Thoracic aorta (tissue), 2 donors: ENCODE measurements around the gene DCBLD1. TPM values are rescaled to one million over a fixed set of nuclear protein-coding genes. Genes with fewer than 3 reads are reported as not detected.

Source experiments
- ATAC-seq: fragments of 150-250 bp; one replicate; pipeline ENCODE4 v1.8.0; 2017; ENCODE audit warnings: low read depth; ENCODE audit not compliant: insufficient number of reproducible peaks, low FRiP score
- DNase-seq: peaks from one replicate; pipeline ENCODE4 v3.0.0-alpha.2; 2020; ENCODE audit warnings: low spot score
- H3K27ac ChIP-seq, 2 donors: fragments of 200-600 bp; sonication (generic); 1 replicate in 1 of 2; 2 replicates in 1 of 2; pipeline ENCODE4 v1.5.1; 2016; ENCODE audit warnings: mild to moderate bottlenecking in 2 of 2, moderate library complexity in 2 of 2
- H3K27me3 ChIP-seq: fragments of 200-600 bp; sonication (generic); replicated peaks from 2 replicates; pipeline ENCODE4 v1.6.0; 2016; ENCODE audit warnings: mild to moderate bottlenecking; ENCODE audit not compliant: insufficient read depth
- H3K36me3 ChIP-seq: fragments of 200-600 bp; sonication (generic); one replicate; pipeline ENCODE4 v1.5.1; 2016
- H3K4me1 ChIP-seq, 2 donors: fragments of 200-600 bp; sonication (generic); 1 replicate in 1 of 2; 2 replicates in 1 of 2; pipeline versions ENCODE4 v1.5.1 to v1.6.0; 2016; ENCODE audit warnings: low read depth in 2 of 2, mild to moderate bottlenecking in 1 of 2; ENCODE audit not compliant: control insufficient read depth in 1 of 2
- H3K4me3 ChIP-seq: fragments of 200-600 bp; sonication (generic); 2 replicates; pipeline ENCODE4 v1.5.1; 2016; ENCODE audit warnings: mild to moderate bottlenecking
- H3K9me3 ChIP-seq: fragments of 200-600 bp; sonication (generic); 2 replicates; pipeline ENCODE4 v1.5.1; 2016
- CTCF ChIP-seq: fragments of 200-600 bp; sonication (generic); IDR thresholded peaks from one replicate; pipeline ENCODE4 v1.5.1; 2019; ENCODE audit warnings: antibody characterized with exemption
- total RNA-seq, 2 donors: library from RNA; depleted of rRNA; stranded (reverse); fragments of >200 nt; gene quantifications; one replicate each; pipeline versions ENCODE4 v1.1.0 to v1.2.3, GENCODE V29; 2016

Gene DCBLD1
- total RNA-seq, 2 donors from 2014 or later, result 6.4 to 33.2 TPM

GRCh38 chr6:117538615-117539014, 56.1 kb downstream of the DCBLD1 start:
- DNase-seq (no peak), ATAC-seq (no peak)
- no peaks in the 10 kb centered on the region for H3K4me1 ChIP-seq
- TF ChIP-seq CTCF, result no peak
- no peak overlapping the region for H3K27ac ChIP-seq
- H3K4me3 ChIP-seq, result no peak overlapping the region
- no peaks in the 10 kb centered on the region for H3K36me3 ChIP-seq
- H3K27me3 ChIP-seq, result no peaks in the 10 kb centered on the region
- no peaks in the 10 kb centered on the region for H3K9me3 ChIP-seq

- no peak for TF ChIP-seq CTCF
- no peak overlapping the region for H3K27ac ChIP-seq
- no peaks in the 10 kb centered on the region for H3K4me1 ChIP-seq
- DNase-seq (no peak), ATAC-seq (no peak)
- no peaks in the 10 kb centered on the region for H3K9me3 ChIP-seq
- no peak overlapping the region for H3K4me3 ChIP-seq
- no peaks in the 10 kb centered on the region for H3K27me3 ChIP-seq
- no peaks in the 10 kb centered on the region for H3K36me3 ChIP-seq
Measured at GRCh38 chr6:117540670-117541069, 58.2 kb downstream of the DCBLD1 start.

GRCh38 chr6:117542493-117542892, 60.0 kb downstream of the DCBLD1 start:
- Histone ChIP-seq H3K4me3 (no peak overlapping the region), H3K4me1 (no peaks in the 10 kb centered on the region), H3K36me3 (no peaks in the 10 kb centered on the region), H3K27me3 (no peaks in the 10 kb centered on the region), H3K27ac (no peak overlapping the region), H3K9me3 (no peaks in the 10 kb centered on the region)
- DNase-seq, result no peak
- TF ChIP-seq CTCF, result no peak
- no peak for ATAC-seq

GRCh38 chr6:117544716-117545115, 62.2 kb downstream of the DCBLD1 start:
- no peak overlapping the region for H3K27ac ChIP-seq
- H3K36me3 ChIP-seq, result no peaks in the 10 kb centered on the region
- H3K27me3 ChIP-seq, result no peaks in the 10 kb centered on the region
- TF ChIP-seq CTCF, result no peak
- peaks cover 4 to 12% of the 10 kb centered on the region in 2 donors for H3K4me1 ChIP-seq
- H3K9me3 ChIP-seq, result no peaks in the 10 kb centered on the region
- no peak for ATAC-seq
- DNase-seq, result no peak
- H3K4me3 ChIP-seq, result no peak overlapping the region

- ATAC-seq, result no peak
- H3K36me3 ChIP-seq, result no peaks in the 10 kb centered on the region
- no peaks in the 10 kb centered on the region for H3K27me3 ChIP-seq
- TF ChIP-seq CTCF, result no peak
- DNase-seq, result no peak
- H3K27ac ChIP-seq, result no peak overlapping the region
- H3K4me1 ChIP-seq, result peaks cover 4 to 12% of the 10 kb centered on the region in 2 donors
- H3K9me3 ChIP-seq, result no peaks in the 10 kb centered on the region
- H3K4me3 ChIP-seq, result no peak overlapping the region
Measured at GRCh38 chr6:117545161-117545595, 62.7 kb downstream of the DCBLD1 start.
